Measurements from ENCODE around the gene MYO1D.

Gene MYO1D

DNA sequence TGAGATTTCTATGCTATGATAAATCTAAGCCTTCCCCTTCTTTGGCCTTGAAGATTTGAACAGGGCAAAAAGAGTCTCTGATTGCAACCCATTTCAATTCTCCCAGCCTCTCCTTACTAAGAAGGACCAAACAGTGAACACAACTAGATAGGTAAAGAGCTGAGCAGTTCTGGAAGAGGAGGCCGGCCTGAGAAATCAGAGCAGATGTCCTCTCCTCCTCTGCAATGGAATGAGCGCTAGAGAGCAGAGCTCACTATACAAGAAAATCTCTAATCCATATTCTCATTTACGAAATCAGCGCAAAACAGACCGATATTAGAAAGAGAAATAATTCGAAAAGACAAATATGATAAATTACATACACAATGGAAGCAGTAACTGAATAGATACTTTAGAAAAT is 266.0 kb downstream of the MYO1D start:
- no peak for DNase-seq

DNA sequence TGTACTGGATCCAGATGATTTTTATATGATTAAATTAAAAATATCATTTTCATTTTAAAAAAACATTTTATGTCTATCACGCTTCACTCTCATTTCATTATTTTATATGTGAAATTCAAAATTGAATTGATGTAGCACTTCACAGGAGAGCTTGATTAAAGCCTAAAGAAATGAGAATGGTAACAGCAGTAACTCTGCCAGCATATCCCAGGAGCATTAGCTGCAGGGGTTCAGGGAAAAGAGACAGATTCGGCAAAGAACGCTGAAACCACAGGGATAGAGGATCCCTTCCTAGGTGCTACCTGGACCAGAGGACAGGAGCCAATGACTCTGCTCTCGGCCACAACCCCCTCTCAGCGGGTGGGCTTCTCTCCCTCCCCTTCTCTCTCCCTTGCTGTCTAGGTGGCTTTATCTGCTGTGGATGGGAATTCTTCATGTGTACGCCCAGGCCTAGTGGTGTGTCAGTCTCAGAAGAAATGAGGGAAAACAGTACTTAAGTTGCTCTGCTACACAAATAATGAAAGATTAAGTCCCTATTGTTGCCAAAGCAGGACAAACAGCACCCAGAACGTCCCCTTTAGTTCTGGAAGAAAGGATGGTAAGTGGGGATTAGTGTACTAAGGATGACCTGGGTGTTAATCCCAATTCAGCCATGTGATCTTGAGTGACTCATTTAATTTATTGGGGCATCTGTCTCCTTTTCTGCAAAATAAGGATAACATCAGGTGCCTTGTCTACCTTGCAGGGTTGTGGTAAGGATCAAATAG is 266.9 kb downstream of the MYO1D start:
- no peak for DNase-seq

DNA sequence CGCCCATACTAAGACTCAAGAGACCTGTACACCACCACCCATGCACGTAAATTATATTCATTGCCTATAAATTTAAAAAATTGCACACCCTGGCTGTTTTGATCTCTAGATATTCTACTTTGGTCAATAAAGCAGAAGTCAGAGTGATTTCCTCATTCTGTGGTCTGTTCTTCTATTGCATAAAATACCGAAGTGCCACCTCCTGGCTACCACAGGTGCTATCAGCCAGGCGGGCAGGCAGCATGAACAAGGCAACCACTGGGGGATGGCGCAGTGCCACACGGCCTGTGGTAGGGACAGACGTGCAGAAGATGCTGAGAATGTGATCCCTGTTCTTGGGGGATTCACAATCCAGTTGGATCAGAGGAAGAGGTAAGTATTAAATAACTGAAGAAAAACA is 267.8 kb downstream of the MYO1D start:
- no peak for DNase-seq

DNA sequence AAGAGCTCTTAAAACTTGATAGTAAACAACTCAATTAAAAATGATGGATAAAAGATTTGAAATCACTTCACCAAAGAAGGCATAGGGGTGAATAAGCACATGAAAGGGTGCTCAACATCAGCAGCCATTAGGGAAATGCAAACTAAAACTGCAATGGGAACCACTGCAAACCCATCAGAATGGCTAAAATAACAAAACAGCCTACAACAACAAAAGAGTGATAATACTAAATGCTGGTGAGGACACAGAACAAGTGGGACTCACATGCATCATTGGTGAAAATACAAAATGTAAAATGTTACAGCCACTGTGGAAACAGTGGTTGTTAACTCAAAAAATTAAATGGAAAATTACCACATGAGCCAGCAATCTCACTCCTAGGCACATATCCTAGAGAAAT is 268.7 kb downstream of the MYO1D start:
- DNase-seq = no peak

DNA sequence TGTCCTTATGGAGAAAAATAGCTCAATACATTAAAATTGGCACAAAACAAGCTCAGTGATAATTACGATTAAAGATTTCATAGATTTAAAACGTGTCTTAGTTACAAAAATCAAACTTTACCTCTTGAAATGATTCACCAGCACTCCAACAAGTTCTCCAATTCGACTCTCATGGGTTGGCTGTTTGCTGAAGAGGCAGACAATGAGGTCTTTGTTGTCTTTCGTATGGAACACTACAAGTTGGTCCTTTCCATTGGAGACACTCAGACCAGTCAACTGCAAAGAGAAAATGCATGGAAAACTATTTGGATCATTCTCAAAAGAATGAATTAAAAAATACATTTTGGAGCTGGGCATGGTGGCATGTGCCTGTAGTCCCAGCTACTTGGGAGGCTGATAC is 272.0 kb downstream of the MYO1D start:
- DNase-seq = peak; percentile 2

DNA sequence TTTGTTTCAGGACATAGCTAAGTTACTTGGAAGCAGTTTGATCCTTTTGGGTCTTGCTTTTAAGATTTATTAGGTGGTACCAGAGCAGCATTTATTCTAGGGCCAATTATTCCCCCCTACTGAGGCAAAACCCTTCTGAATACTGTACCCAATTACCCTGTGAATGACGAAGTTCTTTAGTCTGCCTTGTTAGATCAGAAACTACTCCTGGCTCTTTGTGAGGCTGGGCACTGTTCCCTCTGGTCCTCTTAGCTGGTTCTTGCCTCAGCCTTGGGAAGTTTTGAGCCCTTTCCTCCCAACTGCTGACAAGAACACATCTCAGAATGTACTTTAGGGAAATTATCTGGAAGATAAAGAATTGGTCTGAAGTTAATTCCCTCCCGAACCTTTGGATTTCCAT is 274.5 kb downstream of the MYO1D start:
- DNase-seq = no peak

DNA sequence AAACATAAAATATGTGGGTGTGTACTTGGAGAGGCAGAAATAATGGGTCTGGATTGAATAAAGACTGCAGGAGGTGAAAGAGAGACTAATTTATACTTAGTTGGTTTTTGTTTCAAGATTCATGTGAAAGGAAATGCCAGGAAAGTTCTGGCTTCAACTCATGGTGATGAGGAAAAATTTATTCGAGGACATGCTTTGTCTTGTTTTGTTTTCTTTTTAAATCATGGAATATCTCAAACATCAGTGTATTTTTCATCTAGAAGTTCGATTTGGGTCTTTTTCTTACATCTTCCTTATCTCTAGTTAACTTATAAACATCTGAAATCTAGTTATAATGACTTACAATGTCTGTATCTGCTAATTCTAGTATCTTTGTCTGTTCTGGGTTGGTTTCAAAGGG is 275.1 kb downstream of the MYO1D start:
- no peak for DNase-seq

DNA sequence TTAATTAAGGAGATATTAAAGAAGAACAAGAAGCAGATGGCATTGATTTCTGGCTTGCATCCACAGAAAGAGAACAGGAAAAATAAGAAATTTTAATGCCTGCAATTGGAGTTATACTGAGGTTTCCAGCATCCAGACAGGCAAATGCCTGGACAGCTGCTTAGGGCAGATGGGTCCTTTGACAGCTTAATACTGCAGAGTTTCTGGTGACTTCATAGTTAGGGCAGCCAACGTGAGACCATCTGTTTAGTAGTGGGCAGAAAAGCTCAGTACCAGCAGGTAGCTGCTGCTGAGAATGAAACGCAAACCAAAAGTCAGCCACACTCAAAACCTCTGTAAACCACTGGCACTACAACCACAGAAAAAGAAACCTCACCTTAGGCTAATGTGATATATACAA is 280.3 kb downstream of the MYO1D start:
- no peak for DNase-seq

DNA sequence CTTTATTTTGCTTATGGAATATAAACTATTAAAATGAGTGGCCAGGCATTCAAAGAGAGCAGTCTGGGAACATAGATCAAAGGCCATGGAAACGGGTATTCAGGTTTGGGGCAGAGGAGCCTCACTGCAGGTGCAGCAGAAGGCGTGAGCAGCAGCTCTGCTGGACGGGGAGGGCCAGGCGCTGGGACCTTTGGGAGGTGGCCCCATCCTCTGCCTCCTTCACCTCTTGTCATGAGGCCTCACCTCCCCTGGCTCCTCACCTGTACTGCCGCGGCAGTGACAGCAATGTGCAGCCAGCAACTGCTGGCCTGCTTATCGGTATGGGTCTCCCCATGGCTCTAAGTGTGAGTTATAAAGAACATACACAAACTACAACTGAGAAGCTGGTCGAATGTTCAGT is 280.7 kb downstream of the MYO1D start:
- DNase-seq = no peak

DNA sequence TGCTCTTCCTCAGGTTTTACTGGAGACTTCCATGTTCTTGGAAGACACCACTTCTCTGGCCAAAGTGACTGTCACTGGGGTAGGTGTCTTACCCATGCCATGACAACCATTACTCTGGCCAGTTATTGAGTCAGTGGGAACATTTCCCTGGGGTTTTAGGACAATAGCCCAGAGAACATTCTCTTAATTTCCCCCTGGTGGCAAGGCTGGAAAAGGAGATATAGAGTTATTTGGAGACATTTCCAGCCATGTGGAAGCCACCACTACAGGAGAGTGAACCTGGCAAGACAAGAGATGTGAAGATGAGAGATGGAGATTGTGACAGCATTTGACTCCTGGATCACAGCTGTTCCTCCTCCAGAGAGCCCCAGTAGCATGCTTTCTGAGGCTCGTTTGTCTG is 283.9 kb downstream of the MYO1D start:
- no peak for DNase-seq

DNA sequence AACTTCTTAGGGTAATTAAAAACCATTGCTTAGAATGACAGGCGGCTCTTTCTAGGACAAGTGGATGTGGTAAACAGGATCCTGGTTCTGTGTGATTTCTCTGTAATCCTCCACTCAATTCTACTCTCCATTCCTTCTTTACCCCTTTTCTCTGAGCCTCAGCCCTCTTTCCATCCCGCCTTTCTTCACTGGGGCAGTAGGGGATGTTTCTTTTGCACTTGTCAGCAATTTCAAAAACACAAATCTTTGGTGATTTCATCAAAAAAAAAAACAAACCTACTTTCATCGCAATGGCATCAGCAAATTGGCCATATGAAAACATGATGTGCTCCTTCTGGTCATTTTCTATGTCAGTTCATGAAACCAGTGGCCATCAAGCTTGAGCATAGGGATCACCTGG is 285.5 kb downstream of the MYO1D start:
- DNase-seq = no peak

DNA sequence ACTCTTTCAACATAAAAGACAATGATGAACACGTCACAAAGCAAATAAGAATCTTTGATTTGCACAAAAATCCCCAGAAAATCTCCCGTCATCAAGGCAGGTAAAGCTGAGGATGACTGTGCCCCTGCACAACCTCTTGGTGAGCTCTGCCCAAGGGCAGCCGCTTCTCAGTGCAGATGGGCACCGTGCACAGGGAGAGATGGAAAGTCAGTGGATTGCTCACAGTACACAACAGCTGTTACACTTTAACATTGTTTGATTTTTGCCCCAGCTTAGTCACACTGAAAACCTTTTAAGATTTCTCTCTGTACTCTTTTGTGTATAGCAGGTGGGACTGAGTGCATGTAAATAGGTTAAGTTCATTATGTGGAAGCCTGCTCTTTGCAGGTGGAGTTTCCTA is 285.9 kb downstream of the MYO1D start:
- no peak for DNase-seq

DNA sequence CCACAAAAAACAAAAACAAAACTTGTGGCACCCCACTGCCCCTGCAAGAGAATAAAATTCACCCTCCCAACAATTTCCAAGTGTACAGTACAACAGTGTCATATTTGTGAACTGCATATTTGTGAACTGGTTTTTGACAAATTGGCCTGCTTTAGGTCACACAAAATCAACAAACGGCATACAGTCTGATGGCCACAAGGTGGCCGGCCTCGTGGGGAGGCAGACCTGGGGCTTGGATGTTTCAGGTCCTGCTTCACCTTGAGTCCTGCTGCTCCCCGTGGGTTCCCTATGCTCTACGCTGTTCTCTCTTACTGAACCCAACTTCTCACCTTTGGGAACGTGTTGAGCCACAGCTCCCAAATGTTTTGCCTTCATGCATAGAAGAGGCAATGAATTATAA is 287.9 kb downstream of the MYO1D start:
- DNase-seq = no peak

DNA sequence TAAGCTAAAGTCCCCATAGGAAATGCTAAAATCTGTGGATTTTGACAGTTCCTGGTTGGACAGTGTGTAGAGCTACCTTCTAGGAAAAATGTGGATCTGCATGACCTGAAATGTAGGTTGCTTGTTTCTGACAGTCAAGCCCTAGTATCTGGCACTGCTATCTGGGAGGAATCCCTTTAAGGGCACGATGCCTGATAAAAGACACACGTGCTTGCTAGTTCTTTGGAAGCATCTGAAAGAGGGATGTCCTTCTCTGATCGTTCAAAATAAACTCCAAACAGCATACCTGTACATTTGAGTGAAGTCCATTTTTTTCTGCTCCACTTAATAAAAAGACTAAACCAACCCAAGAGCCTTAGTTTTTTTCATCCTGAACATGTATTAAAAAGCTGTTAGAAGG is 288.8 kb downstream of the MYO1D start:
- no peak for DNase-seq

DNA sequence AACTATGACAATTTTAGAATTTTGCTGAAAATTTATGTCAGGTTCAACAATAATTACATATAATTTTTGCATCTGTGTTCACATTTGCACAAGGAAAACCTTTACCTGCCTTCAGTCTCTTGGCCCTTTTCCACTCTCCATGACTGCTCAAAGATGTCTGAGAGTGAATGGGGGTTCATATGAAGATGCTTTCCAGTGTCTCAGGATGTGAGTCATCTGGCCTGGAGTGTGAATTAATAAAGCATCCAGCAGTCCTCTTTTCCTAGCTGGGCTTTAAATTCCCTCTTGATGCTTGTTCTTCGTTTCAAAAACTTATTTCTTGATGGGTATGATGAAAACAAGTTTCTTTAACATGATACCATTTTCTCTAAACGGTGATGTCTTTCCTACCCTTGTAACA is 290.3 kb downstream of the MYO1D start:
- no peak for DNase-seq

DNA sequence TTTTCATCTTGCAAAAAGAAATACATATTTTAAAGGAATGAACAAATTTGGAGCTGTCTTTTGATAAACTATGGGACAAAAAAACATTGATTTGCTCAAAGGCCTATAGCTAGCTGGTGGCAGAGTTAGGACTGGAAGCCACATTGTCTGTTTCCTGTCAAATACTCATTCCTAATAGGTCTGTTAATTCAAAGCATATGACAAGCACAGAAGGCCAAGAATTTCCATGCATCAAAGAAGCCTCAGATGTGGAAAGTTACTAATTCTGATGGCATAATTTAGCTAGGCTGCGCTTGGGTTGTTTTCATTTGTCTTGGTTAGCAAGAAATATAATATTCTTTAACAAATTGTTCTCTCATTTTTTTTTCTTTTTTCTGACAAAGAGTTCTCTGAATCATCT is 292.1 kb downstream of the MYO1D start:
- no peak for DNase-seq

DNA sequence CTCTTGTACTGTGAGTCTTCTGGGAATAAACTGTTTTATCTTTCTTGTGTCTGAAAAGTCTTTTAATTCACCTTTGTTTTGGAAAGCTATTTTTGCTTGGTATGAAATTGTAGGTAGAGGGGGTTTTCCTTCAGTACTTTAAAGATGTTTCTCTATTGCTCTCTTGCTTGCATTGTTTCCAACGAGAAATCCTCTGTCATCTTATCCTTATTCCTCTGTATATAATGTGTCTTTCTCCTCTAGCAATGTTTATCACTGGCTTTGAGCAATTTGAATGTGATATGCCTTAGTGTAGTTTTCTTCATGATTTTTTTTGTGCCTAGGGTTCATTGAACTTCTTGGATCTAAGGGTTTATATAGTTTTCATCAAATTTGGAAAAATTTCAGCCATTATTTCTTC is 293.9 kb downstream of the MYO1D start:
- DNase-seq = no peak

DNA sequence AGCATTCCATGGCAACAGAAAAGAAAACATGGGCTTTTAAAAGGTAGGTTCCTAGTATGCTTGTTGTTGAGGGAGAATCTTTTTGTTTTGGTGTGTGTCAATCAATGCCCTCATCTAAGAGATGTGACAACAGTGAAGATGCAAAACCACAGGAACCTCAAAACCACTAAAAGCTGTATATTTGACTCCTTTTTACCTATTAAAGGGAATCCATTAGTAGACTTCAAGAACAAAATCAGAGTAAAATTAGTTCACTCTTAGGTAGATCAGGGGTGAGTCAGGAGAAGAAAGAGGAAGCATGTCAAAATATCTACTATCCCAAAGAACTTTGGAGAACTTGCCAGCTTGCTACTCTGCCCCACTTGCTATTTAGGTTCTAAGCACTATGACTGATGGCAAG is 301.1 kb downstream of the MYO1D start:
- DNase-seq = no peak

DNA sequence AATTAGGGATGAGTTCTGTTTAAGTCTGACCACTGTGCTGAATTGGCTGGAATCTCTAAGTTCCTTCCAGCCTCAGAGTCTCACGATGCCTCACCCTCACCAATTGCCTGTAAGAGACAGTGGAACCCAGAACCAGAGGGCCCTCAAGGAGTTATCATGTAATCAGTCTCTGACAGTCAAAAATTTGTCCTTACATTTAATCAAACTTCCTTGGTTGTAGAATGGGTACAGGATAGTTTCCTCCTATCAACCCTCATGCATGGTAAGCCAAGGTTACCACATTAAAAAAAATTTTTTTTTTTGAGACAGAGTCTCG is 306.9 kb downstream of the MYO1D start:
- DNase-seq = no peak

DNA sequence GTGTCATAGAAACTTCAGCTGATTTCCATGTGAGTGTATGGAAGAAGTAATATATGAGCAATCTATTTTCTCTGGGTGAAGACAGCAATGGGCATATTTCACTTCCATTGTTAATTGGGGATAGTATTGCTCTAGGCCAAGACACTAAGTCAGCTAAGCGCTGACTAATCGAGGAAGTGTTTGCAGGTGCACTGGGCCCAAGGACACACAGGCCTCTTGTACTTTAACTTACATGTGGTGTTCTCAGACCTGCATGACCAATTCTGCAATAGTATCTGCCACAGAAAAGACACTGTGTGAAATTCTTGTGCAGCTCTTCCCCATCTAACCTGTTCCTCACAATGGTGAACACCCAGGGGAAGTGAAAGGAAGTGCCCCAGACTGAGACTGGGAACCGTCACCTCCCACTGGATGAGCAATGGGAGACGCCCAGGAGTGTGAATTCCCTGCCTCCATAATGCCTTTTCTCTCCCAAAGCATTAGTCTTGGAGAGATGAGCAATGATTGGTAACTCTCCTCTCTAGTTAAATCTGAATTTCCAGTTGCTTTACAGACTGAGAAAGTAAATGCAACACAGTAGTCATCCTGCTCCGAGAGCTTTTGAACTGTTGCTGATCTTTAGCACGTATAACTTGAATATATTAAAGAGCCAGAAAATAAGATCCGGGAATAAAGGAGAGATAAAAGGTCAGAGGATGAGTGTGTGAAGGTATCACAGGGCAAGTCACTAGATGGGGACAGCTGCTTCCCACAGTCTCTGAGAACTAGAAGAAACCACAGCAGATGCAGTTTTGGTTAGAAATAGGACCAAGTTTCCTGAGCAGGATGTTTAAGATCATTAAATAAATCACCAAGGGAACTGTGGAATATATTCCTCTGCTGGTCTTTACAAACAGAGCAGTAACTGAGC is 307.5 kb downstream of the MYO1D start:
- no peak for DNase-seq

DNA sequence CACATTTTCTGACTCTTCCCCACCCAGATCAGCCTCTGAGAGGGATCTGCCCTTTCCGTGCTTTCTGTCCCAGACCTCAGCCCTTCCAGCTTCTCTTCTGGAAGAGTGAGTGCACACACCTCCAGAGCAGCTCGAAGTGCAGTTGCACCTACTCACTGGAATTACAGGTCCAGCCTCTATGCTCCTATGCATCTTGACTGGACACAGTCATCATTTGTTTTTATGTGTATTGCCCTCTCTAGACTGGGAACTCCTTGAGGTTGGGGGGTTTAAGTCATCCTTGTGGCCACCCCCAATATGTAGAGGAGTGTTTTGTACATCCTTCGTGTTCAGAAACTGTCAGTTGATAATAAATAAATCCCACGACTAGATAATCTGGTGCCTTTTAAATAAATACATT is 308.2 kb downstream of the MYO1D start:
- DNase-seq = no peak

DNA sequence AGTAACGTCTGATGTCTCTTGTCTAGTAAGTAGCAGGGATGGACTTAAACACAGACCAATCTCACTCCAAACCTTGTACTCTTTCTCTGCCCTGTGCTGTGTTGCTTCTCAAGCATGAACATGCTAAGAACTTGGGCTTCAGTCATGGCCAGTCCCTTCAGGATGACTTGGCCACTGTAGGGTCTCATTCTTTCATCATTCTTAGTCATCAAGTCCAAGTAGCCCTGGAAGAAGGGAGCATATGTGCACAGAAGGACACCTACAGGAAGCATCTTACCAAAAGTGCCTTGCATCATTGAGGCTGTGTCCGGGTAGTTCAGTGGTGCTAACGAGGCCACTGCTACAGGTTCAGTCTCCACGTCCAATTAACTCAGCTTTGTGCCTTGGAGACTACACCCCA is 309.4 kb downstream of the MYO1D start:
- no peak for DNase-seq

DNA sequence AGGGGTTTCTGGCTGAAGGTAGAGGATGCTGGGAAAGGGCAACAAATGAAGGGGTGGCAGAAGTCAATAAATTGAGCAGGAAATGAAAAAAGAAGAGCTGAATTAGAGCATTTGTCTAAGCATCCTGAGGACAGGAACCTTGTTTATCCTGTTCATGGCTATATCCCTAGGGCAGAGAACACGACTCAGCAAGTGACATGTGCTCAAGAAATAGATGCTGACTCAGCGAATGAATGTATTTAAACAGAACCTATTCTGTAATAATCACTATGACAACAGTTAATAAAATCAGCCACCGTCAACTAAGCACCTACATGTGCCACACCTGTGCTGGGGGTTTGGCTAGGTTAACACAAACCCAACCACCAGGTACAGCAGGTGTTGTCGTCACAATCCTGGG is 309.8 kb downstream of the MYO1D start:
- DNase-seq = no peak

DNA sequence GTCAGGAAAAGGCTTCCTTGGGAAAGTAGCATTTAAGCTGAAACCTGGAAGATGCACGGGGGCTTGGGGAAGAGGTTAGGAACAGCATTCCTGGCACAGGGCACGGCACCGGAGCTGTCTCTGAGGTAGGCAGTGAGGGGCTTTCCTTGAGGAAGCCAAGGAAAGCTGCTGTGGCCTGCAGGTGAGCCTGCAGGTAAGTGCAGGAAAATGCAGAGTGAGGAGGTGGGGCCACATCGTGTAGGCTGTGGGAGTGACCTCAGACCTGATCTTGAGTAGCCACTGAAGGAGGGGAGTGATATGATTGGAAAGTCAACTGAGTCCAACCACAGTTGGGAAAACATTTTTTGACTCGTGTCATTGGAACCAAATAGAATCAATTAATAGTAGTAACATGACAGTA is 310.6 kb downstream of the MYO1D start:
- no peak for DNase-seq

DNA sequence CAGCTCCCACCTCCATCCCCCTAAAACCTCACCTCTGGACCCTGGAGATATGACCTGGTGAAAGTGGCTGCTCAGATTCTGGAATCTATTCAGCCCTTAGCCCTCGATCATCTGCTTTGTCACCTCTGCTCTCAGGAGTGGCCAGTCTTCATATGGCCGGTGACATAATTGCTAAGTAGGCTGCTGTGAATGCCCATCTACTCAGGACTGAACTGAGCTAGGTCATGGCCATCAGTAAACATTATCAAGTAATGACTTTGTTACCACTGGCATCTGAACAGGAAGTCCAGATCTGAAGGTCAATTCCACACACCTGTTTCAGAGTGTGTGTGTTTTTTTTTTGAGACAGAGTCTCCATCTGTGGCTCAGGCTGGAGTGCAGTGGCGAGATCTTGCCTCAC is 311.5 kb downstream of the MYO1D start:
- DNase-seq = no peak

Data from midbrain (tissue), 1 donor.